OCI-M1 (cell line): Measurements from ENCODE around the gene RIC3.

Experiments
- DNase-seq: peaks from one replicate; lab custom pipeline; 2025; lab: John Stamatoyannopoulos, UW

RIC3 gene, protein sequence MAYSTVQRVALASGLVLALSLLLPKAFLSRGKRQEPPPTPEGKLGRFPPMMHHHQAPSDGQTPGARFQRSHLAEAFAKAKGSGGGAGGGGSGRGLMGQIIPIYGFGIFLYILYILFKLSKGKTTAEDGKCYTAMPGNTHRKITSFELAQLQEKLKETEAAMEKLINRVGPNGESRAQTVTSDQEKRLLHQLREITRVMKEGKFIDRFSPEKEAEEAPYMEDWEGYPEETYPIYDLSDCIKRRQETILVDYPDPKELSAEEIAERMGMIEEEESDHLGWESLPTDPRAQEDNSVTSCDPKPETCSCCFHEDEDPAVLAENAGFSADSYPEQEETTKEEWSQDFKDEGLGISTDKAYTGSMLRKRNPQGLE

DNA sequence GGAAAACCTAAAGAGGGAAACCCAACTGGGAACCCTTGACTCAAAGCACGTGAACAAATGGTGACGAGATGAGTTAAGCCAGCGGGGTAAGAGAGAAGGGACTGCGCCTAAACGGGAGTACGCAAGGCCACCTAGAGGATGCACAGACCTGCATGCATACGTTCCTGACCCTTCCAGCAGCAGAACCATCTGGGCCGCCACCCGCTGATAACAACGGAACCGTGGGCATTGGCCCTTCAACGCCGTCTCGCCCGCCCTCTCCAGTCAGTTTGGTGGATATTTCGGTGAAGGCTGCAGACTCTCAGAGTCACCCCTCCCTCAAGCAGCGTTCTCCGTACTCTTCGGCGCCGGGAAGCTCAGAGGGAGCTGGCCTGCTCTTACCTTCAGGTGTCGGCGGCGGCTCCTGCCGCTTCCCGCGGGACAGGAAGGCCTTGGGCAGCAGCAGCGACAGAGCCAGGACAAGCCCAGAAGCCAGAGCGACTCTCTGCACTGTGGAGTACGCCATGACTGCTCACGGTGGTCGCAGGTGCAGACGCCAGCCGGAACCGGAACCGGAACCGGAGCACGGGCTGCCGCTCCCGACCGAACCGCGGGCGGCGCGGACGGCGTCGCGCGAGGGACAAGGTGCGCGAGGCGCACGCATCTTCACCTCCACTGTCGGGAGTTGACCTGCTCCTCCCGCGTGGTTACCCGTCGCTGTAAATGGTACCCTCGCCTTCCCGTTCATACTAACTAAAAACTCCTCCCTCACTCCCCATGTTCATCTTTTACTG, at the start of gene RIC3:
Gene RIC3, minus strand, starts transcription at position 541 of the 773 bp plus-strand sequence. Its CDS starts 36 bp downstream, at position 505.
- no peak for DNase-seq

DNA sequence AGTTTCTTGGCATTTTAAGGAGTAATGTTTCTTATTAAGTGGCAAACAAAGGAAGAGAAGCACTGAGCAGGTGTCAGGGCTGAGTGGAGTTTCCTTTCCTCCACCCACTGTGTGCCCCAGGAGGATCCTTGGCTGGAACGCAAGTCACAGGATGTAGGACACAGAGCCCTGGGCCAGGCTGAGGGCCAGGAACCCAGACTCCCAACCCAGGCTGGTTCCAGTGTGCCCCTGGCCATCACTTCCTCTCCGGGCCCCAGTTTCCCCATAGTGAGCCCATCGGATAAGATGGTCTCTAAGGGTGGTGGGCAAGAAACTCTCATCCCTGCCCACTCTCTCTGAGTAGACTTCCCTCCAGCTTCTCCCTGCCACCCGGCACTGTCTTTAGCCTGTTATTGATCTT, 49.6 kb upstream of the RIC3 start:
- DNase-seq, result no peak

DNA sequence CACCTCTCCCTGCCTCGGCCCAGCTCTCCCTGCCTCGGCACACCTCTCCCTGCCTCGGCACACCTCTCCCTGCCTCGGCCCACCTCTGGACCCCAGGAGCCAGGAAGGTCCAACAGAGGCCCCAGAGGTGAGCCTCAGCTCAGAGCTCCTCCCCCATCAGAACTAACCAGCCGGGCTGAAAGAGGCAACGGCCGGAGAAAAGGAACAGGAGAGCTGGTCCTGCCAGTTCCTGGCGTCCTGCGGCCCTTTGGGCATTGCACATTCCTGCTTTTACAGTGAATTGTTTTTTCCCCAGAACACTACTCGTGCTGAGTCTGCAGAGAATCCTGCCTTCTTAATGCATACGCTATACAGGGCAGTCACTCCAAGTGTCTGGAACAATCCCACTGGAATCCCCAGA, 49.1 kb upstream of the RIC3 start:
- DNase-seq, result no peak

DNA sequence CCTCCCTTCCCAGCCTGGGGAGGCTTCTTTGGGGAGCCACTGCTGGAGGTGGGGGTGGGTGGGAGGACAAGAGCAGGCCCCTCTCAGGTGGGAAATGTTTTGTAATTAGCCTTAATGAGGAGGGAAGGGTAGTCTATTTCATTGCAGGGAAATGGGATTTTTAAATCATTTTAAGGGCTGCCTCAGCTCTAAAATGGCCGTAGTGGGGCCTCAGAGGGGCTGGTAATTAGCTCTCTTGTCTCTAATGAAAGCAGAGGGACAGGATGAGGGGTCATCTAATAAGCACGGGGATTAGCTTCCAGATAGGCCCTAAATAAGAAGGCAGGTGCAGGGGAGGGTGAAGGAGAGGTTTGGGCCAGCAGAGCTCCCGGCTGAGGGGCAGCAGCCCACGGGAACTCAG, 48.3 kb upstream of the RIC3 start:
- DNase-seq, result no peak

DNA sequence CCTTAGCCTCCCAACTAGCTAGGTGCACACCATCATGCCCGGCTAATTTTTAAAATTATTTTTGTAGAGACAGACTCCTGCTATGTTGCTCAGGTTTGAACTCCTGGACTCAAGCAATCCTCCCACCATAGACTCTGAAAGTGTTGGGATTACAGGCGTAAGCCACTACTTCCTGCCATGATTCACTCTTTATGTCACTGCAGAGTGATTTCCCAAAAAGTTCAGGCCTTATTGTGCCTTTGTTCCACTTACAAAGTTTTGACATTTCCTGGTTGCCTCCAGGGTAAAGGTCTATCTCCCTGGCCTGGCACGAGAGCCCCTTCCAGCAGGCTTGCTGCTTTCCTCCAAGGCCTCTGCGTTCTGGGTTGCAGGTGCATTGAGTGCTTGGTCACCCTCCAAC, 44.6 kb upstream of the RIC3 start:
- no peak for DNase-seq

DNA sequence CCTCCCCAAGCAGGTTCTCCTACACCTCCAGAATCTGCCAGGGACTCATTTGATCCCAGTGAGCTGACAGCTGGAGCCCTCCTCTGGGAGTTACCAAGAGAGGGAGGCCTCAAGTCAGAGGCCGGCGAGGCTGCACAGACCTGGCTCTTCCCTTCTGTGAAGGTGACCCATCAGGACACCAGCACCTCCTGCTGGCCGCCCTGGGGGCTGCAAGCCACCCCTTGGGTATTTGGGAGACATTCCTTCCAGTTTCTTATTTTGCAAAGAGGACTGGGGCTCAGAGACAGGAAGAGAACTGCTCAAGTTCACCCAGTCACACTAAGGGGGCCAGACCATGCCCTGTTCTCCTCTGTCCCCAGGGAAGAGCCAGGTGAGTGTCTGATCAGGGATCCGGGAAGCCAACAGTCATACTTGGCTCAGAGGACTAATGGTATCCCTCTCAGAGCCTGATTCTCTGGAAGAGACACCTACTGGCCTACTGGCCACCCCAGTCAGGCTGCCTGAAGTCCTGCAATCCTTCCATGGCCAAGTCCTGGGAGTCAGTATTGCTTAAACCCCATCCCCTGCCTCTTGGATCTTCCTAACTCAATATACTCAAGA, 40.5 kb upstream of the RIC3 start:
- peak; percentile 64 for DNase-seq

DNA sequence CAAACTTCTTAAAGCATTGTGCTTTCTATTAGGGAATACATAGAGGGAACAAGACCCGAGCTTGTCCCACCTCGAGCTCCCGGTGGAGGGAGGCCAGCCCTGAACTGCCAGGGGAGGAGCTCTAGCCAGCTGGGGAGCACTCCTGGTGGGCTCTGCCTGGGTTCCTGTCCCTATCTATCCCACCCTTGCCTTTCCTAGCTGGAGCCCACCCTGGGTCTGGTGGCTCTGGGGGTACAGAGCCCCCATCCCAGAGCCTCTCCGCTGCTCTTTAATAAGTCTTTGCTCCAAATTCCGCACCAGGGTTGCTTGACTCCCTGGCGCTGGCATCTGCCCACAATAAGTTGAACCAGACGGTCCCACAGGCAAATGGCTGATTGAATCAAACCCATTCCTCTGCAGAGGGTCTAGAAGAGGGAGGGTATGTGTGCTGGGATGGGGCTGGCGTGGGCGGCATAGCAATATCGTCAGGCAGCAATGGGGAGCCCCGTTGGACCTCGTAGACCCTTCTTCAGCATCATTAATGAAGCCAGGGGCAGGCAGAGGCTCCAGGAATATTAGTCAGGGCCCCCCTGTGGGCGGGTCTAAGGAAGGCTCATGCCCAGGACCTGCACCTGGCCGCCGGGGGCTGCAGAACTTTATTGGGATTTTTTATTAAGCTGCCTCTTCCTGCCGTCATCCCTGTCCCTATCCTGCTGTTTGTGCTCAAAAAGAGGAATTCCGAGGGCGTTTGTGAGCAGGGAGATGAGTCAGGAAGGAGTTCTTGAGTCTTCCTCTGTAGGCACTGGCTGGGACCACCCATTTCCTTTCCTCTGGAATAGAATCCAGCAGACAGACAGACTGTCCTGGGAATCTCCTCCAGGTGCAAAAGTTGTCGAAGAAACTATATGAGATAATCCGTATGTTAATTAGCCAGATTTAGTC, 38.5 kb upstream of the RIC3 start:
- no peak for DNase-seq

DNA sequence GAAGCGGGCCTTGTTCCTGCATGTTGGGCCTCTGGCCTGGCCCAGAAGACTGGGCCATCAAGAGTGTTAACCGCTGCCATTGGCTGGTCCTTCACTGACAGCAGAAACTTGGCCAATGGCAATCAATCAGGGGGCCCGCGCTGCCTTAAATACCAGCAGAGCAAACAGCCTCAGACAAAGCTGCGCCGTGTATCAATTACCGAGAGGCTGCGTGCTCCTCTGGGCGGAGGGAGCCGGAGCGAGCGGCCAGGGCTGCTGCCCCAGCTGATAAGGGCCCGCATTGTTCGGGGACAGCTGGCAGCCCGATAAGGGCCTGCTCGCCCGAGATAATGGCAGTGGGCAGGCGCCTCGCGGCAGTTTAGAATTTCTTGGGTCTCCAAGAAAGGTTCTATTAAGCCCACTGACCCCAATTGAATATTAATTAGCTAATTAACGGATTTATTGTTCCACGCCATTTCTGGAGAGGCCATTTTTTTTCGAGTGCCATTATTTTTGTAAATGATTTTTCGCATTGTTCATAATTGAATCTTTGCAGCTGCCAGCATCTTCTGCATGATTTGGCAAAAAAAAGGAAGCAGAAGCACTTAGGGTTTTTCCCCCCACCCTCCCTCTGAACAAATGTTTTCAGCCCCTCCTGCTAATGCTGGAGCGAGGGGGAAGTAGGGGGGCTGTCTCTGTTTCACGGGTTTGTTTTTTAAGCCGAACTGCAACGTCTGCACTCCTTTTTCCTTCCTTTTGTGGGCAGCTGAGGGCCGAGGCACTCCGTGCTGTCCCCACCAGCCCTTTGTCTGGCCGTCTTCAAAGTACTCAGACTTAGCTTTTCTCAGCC, 37.6 kb upstream of the RIC3 start:
- DNase-seq, result peak; percentile 97

DNA sequence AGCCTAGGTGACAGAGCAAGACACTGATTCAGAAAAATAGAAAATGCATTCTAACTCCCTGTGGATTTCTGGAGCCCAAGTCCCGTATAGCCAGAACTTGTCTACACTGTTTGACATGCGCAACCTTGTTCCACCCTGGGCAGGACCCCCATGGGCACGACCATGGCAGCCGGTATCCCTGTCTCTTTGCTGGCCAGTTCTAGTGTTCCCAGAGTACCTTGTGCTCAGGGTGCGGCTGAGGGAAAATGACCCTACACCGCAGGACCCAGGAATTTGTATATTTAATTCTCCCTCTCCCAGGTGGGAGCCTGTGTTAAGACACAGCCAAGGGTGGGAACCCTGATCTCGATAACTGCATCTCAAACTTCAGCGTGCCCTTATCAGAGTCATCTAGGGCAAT, 36.7 kb upstream of the RIC3 start:
- DNase-seq, result no peak

DNA sequence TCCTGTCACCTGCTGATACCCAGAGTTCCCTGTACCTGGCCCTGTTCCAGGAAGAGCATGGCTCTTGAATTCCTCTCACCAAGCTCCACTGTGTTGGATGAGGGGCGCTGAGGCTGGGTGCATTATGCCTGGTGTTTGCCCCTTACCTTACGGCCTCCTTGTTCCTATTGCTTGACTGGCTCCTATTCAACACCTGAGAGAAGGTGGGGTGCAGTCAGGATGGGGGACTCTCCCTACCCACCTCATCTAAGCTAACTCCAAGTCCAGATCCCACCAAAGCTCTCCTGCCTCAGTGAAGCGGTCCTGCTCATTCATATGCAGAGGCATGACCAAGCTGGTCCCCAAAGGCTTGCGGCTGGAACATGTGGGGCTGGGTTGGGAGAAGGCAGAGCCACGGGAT, 35.8 kb upstream of the RIC3 start:
- no peak for DNase-seq

DNA sequence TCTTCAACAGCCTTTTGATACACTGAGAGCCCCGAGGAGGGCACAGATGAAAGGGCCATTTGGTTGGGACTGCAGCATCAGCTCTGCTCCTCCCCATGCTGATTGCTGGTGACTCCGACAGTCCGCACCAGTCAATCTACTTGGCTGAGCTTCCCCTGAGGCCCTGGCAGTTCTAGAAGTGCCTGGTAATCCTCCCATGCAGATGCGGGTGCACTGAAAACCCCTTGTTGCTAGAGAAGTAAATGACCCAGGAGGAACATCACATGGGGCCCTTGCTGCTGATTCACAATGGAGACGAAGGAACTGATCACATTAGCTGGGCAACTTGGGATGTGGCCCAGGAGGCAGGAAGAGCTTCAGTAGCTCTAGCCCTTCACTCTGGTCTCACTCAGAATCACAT, 35.2 kb upstream of the RIC3 start:
- DNase-seq, result no peak

DNA sequence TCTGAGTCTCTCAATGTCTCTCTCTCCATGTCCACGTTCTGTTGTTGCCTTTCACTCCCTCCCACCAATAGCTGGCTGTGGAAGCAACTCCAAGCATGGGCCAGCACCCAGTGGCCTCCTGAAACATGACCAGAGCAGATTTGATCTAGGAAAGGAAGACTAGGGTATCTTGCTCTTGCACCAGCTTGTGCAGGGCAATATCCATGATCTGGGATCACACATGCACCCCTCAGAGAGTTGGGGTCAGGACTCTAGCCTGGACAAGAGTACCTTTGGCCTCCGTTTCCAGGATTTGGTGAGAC, 34.5 kb upstream of the RIC3 start:
- no peak for DNase-seq

DNA sequence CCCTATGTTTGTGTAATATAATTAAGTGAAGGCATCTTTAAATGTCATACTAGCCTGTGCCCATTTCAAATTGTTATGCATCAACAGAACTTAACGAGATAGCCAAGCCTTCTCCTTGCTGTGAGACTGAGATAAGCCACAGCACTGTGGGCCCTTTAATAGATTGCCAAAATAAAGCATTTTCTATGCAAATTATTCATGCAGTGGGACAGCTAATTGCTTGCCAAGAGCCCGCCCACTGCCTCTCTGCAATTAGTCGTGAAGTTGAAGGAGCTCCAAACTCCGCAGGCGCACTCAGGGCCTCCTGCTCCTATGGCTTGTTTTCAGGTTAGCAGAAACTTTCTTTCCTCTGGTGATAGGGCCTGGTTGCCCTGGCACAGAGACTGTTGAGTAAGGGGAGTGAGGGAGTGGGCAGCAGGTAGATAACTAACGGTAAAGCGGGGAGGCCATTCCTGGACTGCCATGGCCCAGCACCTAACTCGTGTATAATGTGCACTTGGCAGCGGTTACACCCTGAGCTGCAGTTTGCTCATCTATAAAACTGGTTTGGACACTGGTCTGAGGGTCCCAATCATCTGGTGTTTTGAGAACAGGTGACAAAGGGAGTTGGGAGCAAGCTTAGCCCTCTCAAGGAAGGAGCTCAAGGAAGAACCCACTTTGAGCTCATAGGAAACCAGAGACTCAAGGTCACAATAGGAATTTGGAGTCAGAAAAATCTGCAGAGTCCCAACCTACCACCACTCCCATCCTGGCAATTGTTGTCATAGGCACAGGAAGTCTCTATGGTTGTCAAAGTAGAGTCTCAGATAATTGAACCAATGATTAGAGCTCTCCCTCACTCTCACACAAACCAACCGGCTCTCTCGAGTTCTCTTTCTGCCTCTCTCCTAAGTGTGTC, 33.9 kb upstream of the RIC3 start:
- DNase-seq, result peak; percentile 29

DNA sequence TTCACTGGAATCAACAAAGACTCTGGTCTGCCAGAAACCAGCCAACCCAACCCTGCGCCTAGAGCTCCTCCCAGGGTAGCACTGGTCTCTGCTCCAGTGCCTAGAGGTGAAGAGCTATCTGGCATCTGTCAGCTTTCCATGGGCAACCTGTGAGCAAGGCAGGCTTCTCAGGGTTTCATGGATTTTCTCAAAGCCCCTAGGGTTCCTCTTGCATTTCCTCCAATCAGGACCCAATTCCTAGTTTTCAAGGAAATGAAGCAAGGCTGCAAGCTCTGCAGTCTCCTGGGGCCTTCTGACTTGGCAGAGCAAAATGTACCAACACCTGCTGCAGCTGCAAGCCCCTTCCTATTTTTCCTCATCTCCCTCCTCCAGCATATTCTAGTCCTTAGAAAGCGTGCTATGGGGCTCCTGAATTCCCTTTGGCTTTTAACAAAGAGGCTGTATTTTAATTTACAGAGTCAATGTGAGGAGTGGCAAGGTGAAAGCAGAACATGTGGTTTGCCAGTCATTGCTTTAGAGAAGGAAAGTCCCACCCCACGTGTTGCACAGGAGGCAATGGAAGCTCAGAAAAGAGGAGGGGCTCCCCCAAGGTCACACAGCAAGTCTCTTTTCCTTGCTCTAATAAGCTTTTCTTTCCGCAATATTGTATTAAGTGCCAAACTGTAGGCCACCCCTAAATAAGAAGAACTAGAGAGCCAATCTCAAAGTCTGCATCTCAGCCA, 33.0 kb upstream of the RIC3 start:
- no peak for DNase-seq

DNA sequence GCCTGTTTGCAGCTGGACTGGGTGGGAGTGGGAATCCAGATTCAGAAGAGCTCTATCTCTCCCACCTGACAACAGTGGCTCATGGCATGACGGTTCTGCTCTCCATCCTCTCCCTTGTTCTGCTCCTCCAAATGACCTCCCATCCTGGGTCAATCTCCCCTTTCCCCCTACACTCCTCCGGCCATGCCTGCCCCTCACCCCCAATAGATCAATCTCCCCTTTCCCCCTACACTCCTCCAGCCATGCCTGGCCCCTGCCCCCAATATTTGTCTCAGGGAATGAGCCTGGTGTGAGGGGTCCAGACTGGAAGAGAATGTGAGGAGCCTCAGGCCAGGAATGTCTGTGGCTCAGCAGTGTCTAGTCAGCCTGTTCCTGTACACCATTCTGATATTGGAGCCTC, 30.9 kb upstream of the RIC3 start:
- no peak for DNase-seq

DNA sequence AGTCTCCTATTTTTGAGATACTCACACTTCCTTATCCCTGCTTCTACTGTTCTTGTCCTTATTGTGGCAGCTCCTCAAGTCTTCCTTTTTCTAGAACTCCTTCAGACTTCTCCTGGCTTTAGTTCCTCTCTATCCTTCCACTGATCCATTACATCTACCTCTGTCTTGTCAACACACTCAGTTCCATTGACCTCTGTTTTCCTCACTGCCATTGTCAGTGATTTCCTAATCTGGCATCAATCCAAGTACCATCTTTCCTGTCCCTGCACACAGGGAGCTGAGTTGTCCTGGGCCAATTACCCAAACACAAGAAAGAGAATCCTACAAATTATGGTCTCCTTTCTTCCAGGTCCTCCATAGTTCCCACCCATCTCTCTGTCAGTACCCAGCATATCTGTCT, 27.9 kb upstream of the RIC3 start:
- no peak for DNase-seq

DNA sequence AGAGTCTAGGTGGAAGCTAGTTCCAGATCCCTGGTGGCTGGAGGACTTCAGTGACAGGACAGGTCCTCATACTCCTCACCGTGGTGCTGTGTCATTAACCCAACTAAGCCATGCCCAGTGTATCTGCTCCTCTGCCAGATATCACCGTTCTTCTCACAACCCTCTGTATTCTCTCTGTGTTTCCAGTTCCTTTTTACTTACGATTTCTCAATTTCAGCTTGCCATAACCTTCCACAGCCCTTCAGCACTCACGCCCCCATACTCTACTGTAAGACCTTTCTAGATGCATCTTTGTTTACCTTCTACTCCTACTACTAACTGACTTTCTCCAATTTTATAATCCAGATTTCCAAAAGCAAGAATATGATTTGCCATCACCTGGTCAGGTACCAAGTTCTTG, 26.1 kb upstream of the RIC3 start:
- DNase-seq, result no peak

DNA sequence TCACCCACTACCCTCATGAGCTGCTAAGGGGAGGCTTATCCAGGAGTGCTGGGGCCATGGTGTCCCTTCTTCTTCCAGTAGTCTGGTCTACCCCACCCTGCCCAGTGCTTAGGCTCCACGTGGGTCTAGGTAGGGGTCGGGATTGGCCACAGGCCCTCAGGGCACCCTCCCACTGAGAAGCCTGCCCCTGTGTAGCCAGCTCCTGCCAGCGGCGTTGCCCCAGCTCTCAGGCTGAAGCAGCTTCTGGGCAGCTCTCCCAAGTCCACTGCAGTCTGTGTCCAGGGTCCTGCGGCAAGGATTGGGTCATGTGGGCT, 24.0 kb upstream of the RIC3 start:
- DNase-seq, result no peak

DNA sequence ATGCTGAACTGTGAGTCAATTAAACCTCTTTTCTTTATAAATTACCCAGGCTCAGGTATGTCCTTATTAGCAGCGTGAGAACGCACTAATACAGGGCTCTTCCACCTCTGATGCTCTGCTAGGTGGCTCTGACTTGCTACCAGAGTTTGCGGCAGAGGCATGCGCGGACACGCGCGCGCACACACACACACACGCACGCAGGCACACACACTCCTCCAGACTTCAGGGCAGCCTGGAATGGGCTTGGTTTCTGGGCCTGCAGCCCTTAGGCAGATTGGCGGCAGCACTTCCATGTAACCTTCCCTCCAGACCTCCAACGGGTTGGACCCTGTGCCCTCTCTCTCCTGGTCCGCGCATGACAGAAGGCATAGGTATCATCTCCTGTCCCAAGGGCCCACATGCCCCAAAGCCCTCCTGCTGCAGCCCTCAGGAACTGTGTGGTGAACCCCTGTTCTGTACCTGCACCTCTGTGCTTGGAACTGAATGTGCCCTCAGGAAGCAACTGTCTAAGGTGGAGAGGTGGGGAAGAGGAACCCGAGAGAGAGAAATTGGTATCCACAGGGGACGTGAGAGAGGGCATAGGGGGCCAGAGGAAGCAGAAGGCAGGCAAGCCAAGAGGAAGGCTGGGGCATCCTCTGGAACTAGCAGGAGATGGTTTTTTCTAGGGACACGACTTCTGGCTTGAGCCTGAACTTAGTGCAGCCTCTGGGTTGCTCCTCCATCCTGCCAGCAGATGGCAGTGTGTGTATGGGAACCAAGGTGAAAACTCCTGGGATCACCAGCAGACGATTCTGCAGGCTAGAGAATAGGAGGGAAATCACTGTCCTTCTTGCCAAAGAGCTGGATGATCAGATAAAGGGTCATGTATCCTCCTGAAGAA, 23.4 kb upstream of the RIC3 start:
- DNase-seq, result peak; percentile 73
